Uterus (tissue), 4 donors: Measurements from ENCODE around the gene BCAR3. TPM values are rescaled to one million over a fixed set of nuclear protein-coding genes. Genes with fewer than 3 reads are reported as not detected.
A peak's percentile ranks its signal among the peaks of the same experiment; 100 is the strongest.
"Not testable (repeated sequence)": the region's sequence is repeated elsewhere in the genome, so short reads cannot be mapped to it uniquely, and the experiment has no call there.

Experiments used
- DNase-seq, 2 donors: peaks; one replicate each; pipeline ENCODE4 v3.0.0-alpha.2; 2019 to 2020
- H3K27ac ChIP-seq, 2 donors: fragments of 200-600 bp; sonication (generic); 1 replicate in 1 of 2; 2 replicates in 1 of 2; pipeline ENCODE4 v1.5.1; 2016 to 2018
- H3K27me3 ChIP-seq, 2 donors: fragments of 200-600 bp; sonication (generic); one replicate each; pipeline ENCODE4 v1.5.1; 2018 to 2019; ENCODE audit warnings: control low read depth in 1 of 2
- H3K36me3 ChIP-seq, 2 donors: fragments of 200-600 bp; sonication (generic); one replicate each; pipeline ENCODE4 v1.5.1; 2019; ENCODE audit warnings: control low read depth in 1 of 2
- H3K4me1 ChIP-seq, 2 donors: fragments of 200-600 bp; sonication (generic); one replicate each; pipeline ENCODE4 v1.5.1; 2018 to 2019; ENCODE audit warnings: control low read depth in 1 of 2
- H3K4me3 ChIP-seq, 2 donors: fragments of 200-600 bp; sonication (generic); 1 replicate in 1 of 2; 2 replicates in 1 of 2; pipeline ENCODE4 v1.5.1; 2018 to 2019; ENCODE audit warnings: mild to moderate bottlenecking in 1 of 2
- H3K9me3 ChIP-seq, 2 donors: fragments of 200-600 bp; sonication (generic); one replicate each; pipeline ENCODE4 v1.5.1; 2019; ENCODE audit warnings: control low read depth in 1 of 2
- CTCF ChIP-seq, 4 experiments: fragments of 200-600 bp in 2 of 4; fragments of 450-650 bp in 2 of 4; sonication (generic) in 2 of 4; IDR thresholded peaks; one replicate each; pipeline ENCODE4 v1.5.1; 2016 to 2019; ENCODE audit warnings: antibody characterized with exemption in 4 of 4, mild to moderate bottlenecking in 2 of 4, moderate library complexity in 1 of 4
- POLR2A ChIP-seq, 2 donors: fragments of 450-650 bp; IDR thresholded peaks; one replicate each; pipeline ENCODE4 v1.6.1; 2016; ENCODE audit warnings: antibody characterized with exemption in 2 of 2, mild to moderate bottlenecking in 1 of 2, moderate library complexity in 1 of 2
- intact Hi-C: fragments of 100-400 bp; cut with DNase I; formaldehyde crosslinking; loops from one replicate; pipeline ENCODE4 v1.15.1; 2023; ENCODE audit warnings: low total_unique reads
- total RNA-seq, 4 donors: library from RNA; depleted of rRNA in 3 of 4; stranded (reverse); fragments of >200 nt in 3 of 4; gene quantifications; one replicate each; pipeline versions ENCODE4 v1.1.0 to v1.2.4, GENCODE V29; 2014 to 2023
- donor health status: DM: yes; HTN: yes; CAD: no.

BCAR3 gene
- total RNA-seq, 4 donors from 2014 or later, result 8.5 to 56.8 (median 20.2) TPM

- intact Hi-C loops, result no loop called here
- no peak for TF ChIP-seq CTCF (IDR thresholded peaks at IDR 0.05)
Measured at GRCh38 chr1:93676427-93676826, 5.2 kb downstream of the BCAR3 start.

GRCh38 chr1:93675931-93676330 is 5.7 kb downstream of the BCAR3 start:
- intact Hi-C loops, result no loop called here
- Histone ChIP-seq H3K27ac (no peak overlapping the region), H3K4me1 (no peaks in the 10 kb centered on the region)

More at GRCh38 chr1:93676427-93676826, 5.2 kb downstream of the BCAR3 start:
- no peaks in the 10 kb centered on the region for H3K4me1 ChIP-seq
- H3K36me3 ChIP-seq, result no peaks in the 10 kb centered on the region
- H3K4me3 ChIP-seq, result no peak overlapping the region
- H3K27ac ChIP-seq, result peak overlapping the region in 1 of 2 donors; percentile 12
- H3K9me3 ChIP-seq, result no peaks in the 10 kb centered on the region
- H3K27me3 ChIP-seq, result no peaks in the 10 kb centered on the region
- DNase-seq, result peak in 1 of 2 donors; percentile 42

DNA sequence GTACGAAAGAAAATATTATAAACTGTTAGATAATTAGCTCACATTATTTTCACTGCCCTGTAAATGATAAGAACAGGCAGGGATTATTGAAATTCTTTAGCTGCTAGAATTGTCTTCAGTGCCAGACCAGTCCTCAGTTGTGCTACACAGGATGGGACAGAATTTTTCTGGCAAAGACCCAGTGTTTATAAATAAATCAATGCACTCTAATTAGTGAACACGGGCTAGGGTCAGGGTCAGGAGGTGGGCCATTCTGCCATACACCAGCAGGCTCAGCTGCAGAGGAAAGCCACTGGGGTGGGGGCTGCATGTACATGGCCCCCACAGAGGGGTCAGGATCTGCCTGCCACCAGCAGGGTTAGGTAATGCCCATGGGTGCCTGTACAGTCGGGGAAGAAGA is 6.4 kb downstream of the BCAR3 start:
- H3K4me1 ChIP-seq, result no peaks in the 10 kb centered on the region
- H3K27me3 ChIP-seq, result no peaks in the 10 kb centered on the region
- DNase-seq, result no peak
- no peak overlapping the region for H3K4me3 ChIP-seq
- no peaks in the 10 kb centered on the region for H3K36me3 ChIP-seq
- H3K27ac ChIP-seq, result no peak overlapping the region
- no peaks in the 10 kb centered on the region for H3K9me3 ChIP-seq
- intact Hi-C loops, result no loop called here
- TF ChIP-seq POLR2A (IDR thresholded peaks at IDR 0.05) (no peak), CTCF (IDR thresholded peaks at IDR 0.05) (no peak)

More at GRCh38 chr1:93675931-93676330, 5.7 kb downstream of the BCAR3 start:
- Histone ChIP-seq H3K36me3 (no peaks in the 10 kb centered on the region), H3K4me3 (no peak overlapping the region), H3K27me3 (no peaks in the 10 kb centered on the region), H3K9me3 (no peaks in the 10 kb centered on the region)
- no peak for DNase-seq
- TF ChIP-seq CTCF (IDR thresholded peaks at IDR 0.05), result no peak
- no peak for TF ChIP-seq POLR2A (IDR thresholded peaks at IDR 0.05)

- peak overlapping the region in 1 of 2 donors; percentile 54 for H3K27ac ChIP-seq
- H3K36me3 ChIP-seq, H3K4me1 ChIP-seq, H3K27me3 ChIP-seq, DNase-seq, H3K9me3 ChIP-seq, intact Hi-C loops, H3K4me3 ChIP-seq: not testable (repeated sequence)
Measured at GRCh38 chr1:93674071-93674470, 7.6 kb downstream of the BCAR3 start.

GRCh38 chr1:93673163-93673829 is 8.3 kb downstream of the BCAR3 start:
- Histone ChIP-seq H3K4me3 (no peak overlapping the region), H3K9me3 (no peaks in the 10 kb centered on the region), H3K36me3 (no peaks in the 10 kb centered on the region), H3K27me3 (no peaks in the 10 kb centered on the region), H3K4me1 (no peaks in the 10 kb centered on the region), H3K27ac (peak overlapping the region in 1 of 2 donors; percentile 54)
- TF ChIP-seq POLR2A (IDR thresholded peaks at IDR 0.05) (no peak), CTCF (IDR thresholded peaks at IDR 0.05) (no peak)
- intact Hi-C loops, result no loop called here
- no peak for DNase-seq
